SK-N-SH (cell line): Measurements from ENCODE around the gene MYD88. TPM values are rescaled to one million over a fixed set of nuclear protein-coding genes. Genes with fewer than 3 reads are reported as not detected.
A peak's percentile ranks its signal among the peaks of the same experiment; 100 is the strongest.
"Not testable (repeated sequence)": the region's sequence is repeated elsewhere in the genome, so short reads cannot be mapped to it uniquely, and the experiment has no call there.

Experiments used
- CTCF ChIA-PET: fragments of 300-600, 350-600 bp; formaldehyde crosslinking; extraction: SDS; loops from one replicate; lab custom pipeline; 2021; lab: Yijun Ruan, JAX
- POLR2A ChIA-PET: fragments of 350-600 bp; sonication (Branson Sonifier 250); formaldehyde crosslinking; extraction: SDS; loops from one replicate; lab custom pipeline; 2020; ENCODE audit warnings: antibody characterized with exemption, inconsistent platforms; lab: Yijun Ruan, JAX
- DNase-seq: peaks from one replicate; pipeline ENCODE4 v3.0.0; 2012
- H2AFZ ChIP-seq: fragments of 200-600 bp; sonication (generic); 2 replicates; pipeline ENCODE4 v1.8.1; 2016; ENCODE audit warnings: antibody characterized with exemption, mild to moderate bottlenecking, low read depth
- H3F3A ChIP-seq: fragments of 200-600 bp; sonication (generic); replicated peaks from 2 replicates; pipeline ENCODE3; 2016; ENCODE audit warnings: antibody characterized with exemption, mild to moderate bottlenecking; ENCODE audit not compliant: insufficient read depth
- H3K27ac ChIP-seq, 2 experiments: fragments of 200-500 bp in 1 of 2; fragments of 200-600 bp in 1 of 2; sonication (Bioruptor generic) in 1 of 2; sonication (generic), shearing (Covaris generic) in 1 of 2; 2 replicates each; pipeline versions ENCODE4 v1.5.1 to v1.6.1; 2014 to 2016; ENCODE audit warnings: low read depth in 2 of 2, inconsistent platforms in 1 of 2, low read length in 1 of 2, mild to moderate bottlenecking in 1 of 2, mixed read lengths in 1 of 2
- H3K27me3 ChIP-seq: fragments of 200-600 bp; sonication (generic), shearing (Covaris generic); 2 replicates; pipeline ENCODE4 v1.6.1; 2016; ENCODE audit warnings: mixed run types; ENCODE audit not compliant: insufficient read depth
- H3K36me3 ChIP-seq, 2 experiments: fragments of 200-500 bp in 1 of 2; fragments of 200-600 bp in 1 of 2; sonication (Bioruptor generic) in 1 of 2; sonication (generic) in 1 of 2; replicated peaks in 1 of 2; 2 replicates each; pipeline versions ENCODE3 to v1.5.1; 2014 to 2016; ENCODE audit warnings: low read length in 1 of 2, mild to moderate bottlenecking in 1 of 2; ENCODE audit not compliant: insufficient read depth in 2 of 2, control insufficient read depth in 1 of 2
- H3K4me1 ChIP-seq, 2 experiments: fragments of 200-500 bp in 1 of 2; fragments of 200-600 bp in 1 of 2; sonication (Bioruptor generic) in 1 of 2; sonication (generic), shearing (Covaris generic) in 1 of 2; 2 replicates each; pipeline versions ENCODE4 v1.5.1 to v1.6.1; 2014 to 2016; ENCODE audit warnings: low read depth in 1 of 2, low read length in 1 of 2, mixed run types in 1 of 2; ENCODE audit not compliant: insufficient read depth in 2 of 2, control insufficient read depth in 1 of 2
- H3K4me2 ChIP-seq: fragments of 200-600 bp; sonication (generic), shearing (Covaris generic); 2 replicates; pipeline ENCODE4 v1.6.1; 2017; ENCODE audit warnings: mixed run types
- H3K4me3 ChIP-seq, 2 experiments: fragments of 200-500 bp in 1 of 2; fragments of 200-600 bp in 1 of 2; sonication (Bioruptor generic) in 1 of 2; sonication (generic), shearing (Covaris generic) in 1 of 2; 2 replicates each; pipeline versions ENCODE4 v1.5.1 to v1.8.1; 2014 to 2016; ENCODE audit warnings: low read depth in 2 of 2, inconsistent platforms in 1 of 2, low read length in 1 of 2, mild to moderate bottlenecking in 1 of 2, mixed read lengths in 1 of 2, moderate library complexity in 1 of 2
- H3K79me2 ChIP-seq: fragments of 200-600 bp; sonication (generic); 2 replicates; pipeline ENCODE4 v1.8.1; 2017; ENCODE audit warnings: mild to moderate bottlenecking; ENCODE audit not compliant: insufficient read depth
- H3K9ac ChIP-seq: fragments of 200-600 bp; sonication (generic); 2 replicates; pipeline ENCODE4 v1.6.1; 2017; ENCODE audit warnings: mixed run types
- H3K9me2 ChIP-seq: fragments of 200-600 bp; sonication (generic); 2 replicates; pipeline ENCODE4 v1.6.1; 2017; ENCODE audit warnings: mixed run types
- H3K9me3 ChIP-seq: fragments of 200-600 bp; sonication (generic); 2 replicates; pipeline ENCODE4 v1.6.1; 2017; ENCODE audit warnings: mixed run types, mild to moderate bottlenecking, moderate library complexity
- H4K20me1 ChIP-seq: fragments of 200-600 bp; sonication (generic); 2 replicates; pipeline ENCODE4 v1.6.1; 2017; ENCODE audit warnings: mild to moderate bottlenecking, mixed run types; ENCODE audit not compliant: insufficient read depth
- EZH2phosphoT487 ChIP-seq: fragments of 200-600 bp; sonication (generic); IDR thresholded peaks from 2 replicates; pipeline ENCODE4 v1.6.1; 2017; ENCODE audit warnings: low read depth, mixed run types, mild to moderate bottlenecking, antibody characterized with exemption, moderate library complexity, borderline replicate concordance
- FOSL2 ChIP-seq: IDR thresholded peaks from 2 replicates; pipeline ENCODE4 v1.4.0; 2012; ENCODE audit warnings: low read depth, mild to moderate bottlenecking, moderate library complexity, borderline replicate concordance
- JUND ChIP-seq: IDR thresholded peaks from 2 replicates; pipeline ENCODE4 v1.4.0; 2012
- MAX ChIP-seq: IDR thresholded peaks from 2 replicates; pipeline ENCODE4 v1.4.0; 2012; ENCODE audit warnings: low read depth
- MXI1 ChIP-seq: IDR thresholded peaks from 2 replicates; pipeline ENCODE4 v1.6.1; 2012; ENCODE audit warnings: mild to moderate bottlenecking, low read depth, low read length, improper control_type of control experiment
- NFIC ChIP-seq: IDR thresholded peaks from 2 replicates; pipeline ENCODE4 v1.4.0; 2012; ENCODE audit warnings: borderline replicate concordance
- NRF1 ChIP-seq: IDR thresholded peaks from 2 replicates; pipeline ENCODE4 v1.6.1; 2012; ENCODE audit warnings: low read depth, mild to moderate bottlenecking, low read length
- PBX3 ChIP-seq: IDR thresholded peaks from 2 replicates; pipeline ENCODE4; 2012
- POLR2AphosphoS5 ChIP-seq: IDR thresholded peaks from 2 replicates; pipeline ENCODE4 v1.6.1; 2012; ENCODE audit warnings: low read depth, low read length
- SIN3A ChIP-seq: IDR thresholded peaks from 2 replicates; pipeline ENCODE4 v1.6.1; 2012; ENCODE audit warnings: low read depth, mild to moderate bottlenecking, low read length, moderate library complexity, borderline replicate concordance
- TCF12 ChIP-seq: IDR thresholded peaks from 2 replicates; pipeline ENCODE4 v1.4.0; 2012
- WGBS: methylation state at CpG from one replicate; pipeline ENCODE4 v1.1.6; 2017; ENCODE audit warnings: low lambda C conversion rate; 5-methylcytosine and 5-hydroxymethylcytosine counted together
- polyA plus RNA-seq, 3 experiments: library from polyadenylated mRNA; depleted of rRNA; stranded (reverse); fragments of >200 nt; gene quantifications; 2 replicates each; pipeline ENCODE4 v1.2.3, GENCODE V29; 2012
- TF ChIP-seq, protein P1 (sequence below): IDR thresholded peaks from 2 replicates; pipeline ENCODE4 v1.6.1; 2012; ENCODE audit warnings: mild to moderate bottlenecking, low read depth, low read length, moderate library complexity

Gene MYD88
- polyA plus RNA-seq, 1 of the 3 experiments (the other 2 are of a cell fraction), result 24.0 TPM

DNA sequence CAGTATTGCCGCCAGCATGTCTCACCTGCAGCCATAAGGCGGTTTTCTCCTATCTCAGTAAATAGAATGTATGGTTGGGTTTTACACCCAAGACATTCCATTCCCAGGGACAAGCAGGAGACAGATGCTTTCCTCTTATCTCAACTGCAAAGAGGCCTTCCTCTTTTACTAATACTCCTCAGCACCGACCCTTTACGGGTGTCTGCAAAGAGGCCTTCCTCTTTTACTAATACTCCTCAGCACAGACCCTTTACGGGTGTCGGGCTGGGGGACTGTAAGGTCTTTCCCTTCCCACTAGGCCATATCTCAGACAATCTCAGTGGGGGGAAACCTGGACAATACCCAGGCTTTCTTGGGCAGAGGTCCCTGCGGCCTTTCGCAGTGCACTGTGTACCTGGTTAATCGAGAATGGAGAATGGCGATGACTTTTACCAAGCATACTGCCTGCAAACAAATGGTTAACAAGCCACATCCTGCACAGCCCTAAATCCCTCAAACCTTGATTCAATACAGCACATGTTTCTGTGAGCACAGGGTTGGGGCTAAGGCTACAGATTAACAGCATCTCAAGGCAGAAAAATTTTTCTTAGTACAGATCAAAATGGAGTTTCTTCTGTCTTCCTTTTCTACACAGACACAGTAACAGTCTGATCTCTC is 2.7 kb upstream of the MYD88 start:
- H3K27me3 ChIP-seq, H2AFZ ChIP-seq, H3F3A ChIP-seq, H3K27ac ChIP-seq, H3K9me3 ChIP-seq, H3K9me2 ChIP-seq, DNase-seq: not testable (repeated sequence)
- Histone ChIP-seq H3K4me2 (peak overlapping the region; percentile 87), H3K9ac (peak overlapping the region; percentile 74), H4K20me1 (0 out of 2 replicates have a peak, but pooled peaks cover 13% of the 10 kb centered on the region), H3K36me3 (peaks cover 14 to 43% of the 10 kb centered on the region in 2 experiments), H3K4me1 (peaks cover 16 to 31% of the 10 kb centered on the region in 2 experiments; a peak in 2 of 4 replicates), H3K4me3 (peak overlapping the region; percentile 89 to 94), H3K79me2 (peaks cover 43% of the 10 kb centered on the region)
- ChIA-PET POLR2A (interaction anchor here (1.1 to 2.7 kb wide), 3 partner anchors 14 to 139 kb away, joined by 3 to 25 read pairs (median 3); partner anchors contain the start of gene OXSR1), CTCF (interaction anchor here (1.1 to 2.5 kb wide), 4 partner anchors 17 to 208 kb away, joined by 4 to 9 read pairs (median 4); partner anchors contain the start of gene OXSR1)
- 94% methylated on average over 10 of the region's 10 CpGs for WGBS

GRCh38 chr3:38136393-38136776 is 2.1 kb upstream of the MYD88 start:
- Histone ChIP-seq H3K27me3 (no peaks in the 10 kb centered on the region), H3K4me1 (peaks cover 16 to 31% of the 10 kb centered on the region in 2 experiments; a peak in 2 of 4 replicates), H3K36me3 (peaks cover 11 to 43% of the 10 kb centered on the region in 2 experiments), H3K4me2 (peak overlapping the region; percentile 87), H3K9me3 (no peaks in the 10 kb centered on the region), H3K4me3 (peak overlapping the region; percentile 89 to 94), H3K27ac (peak overlapping the region in 1 of 2 experiments; percentile 67; a peak in 1 of 4 replicates), H3K9ac (peak overlapping the region; percentile 74), H3K9me2 (no peaks in the 10 kb centered on the region), H3K79me2 (peaks cover 43% of the 10 kb centered on the region), H4K20me1 (0 out of 2 replicates have a peak, but pooled peaks cover 13% of the 10 kb centered on the region), H2AFZ (peak overlapping the region; percentile 74; the same call in 1 of the 2 replicates), H3F3A (peaks cover 2% of the 10 kb centered on the region)
- 1% methylated on average over 16 of the region's 20 CpGs for WGBS
- TF ChIP-seq JUND, result no peak
- no peak for TF ChIP-seq EZH2phosphoT487
- no peak for TF ChIP-seq SIN3A
- no peak for TF ChIP-seq TCF12
- ChIA-PET CTCF (interaction anchor here (0.6 to 2.5 kb wide), 5 partner anchors 11 to 207 kb away, joined by 3 to 9 read pairs (median 4); partner anchors contain the start of gene OXSR1), POLR2A (interaction anchor here (0.7 to 2.7 kb wide), 5 partner anchors 15 to 140 kb away, joined by 3 to 25 read pairs (median 4); partner anchors contain the start of genes OXSR1 and PLCD1)
- DNase-seq, result peak; percentile 59

DNA sequence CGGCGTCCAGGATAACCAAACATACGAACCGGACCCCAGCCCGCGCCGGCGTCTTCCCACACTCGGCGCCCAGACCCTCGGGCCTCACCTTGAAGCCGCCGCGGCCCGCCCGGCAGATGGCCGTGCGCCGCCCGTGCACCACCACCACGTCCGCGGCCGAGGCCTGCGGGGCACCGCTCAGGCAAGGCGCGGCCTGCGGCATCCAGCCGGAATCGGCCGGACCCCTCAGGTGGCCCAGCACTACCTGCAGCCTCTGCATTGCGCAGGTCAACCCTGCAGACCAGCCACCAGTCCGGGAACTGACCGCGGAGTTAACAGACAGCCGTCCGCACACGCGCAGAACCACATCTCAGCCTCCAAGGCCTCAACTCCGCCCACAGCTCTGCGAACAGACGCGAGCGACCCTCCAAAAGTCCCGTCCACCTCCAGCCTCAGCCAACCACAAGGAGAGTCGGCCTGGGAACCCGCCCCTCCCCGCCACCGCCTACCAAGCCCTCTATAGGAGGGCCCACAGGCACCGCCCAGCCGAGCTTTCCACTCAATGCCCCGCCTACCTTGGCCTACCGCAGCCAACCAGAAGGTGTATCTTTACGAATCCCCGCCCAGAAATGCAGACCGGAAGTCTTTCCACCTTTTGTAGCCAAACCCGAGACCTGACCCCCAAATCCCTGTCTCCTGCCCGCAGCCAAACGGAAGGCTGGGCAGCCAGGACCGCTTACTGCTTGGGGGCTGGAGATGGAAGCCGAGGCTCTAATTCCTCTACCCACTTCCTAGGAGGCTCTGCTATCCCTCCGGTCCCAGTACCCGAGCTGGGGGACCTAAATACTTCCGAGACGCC is 1.5 kb upstream of the MYD88 start, which contains the start of gene ACAA1:
Gene ACAA1 (minus strand): TSS at position 351 of the 838 bp plus-strand sequence. CDS start 92 bp downstream, at position 259.
- Histone ChIP-seq H3K36me3 (peaks cover 10 to 43% of the 10 kb centered on the region in 2 experiments), H3F3A (peaks cover 2% of the 10 kb centered on the region), H3K79me2 (peaks cover 43% of the 10 kb centered on the region), H3K4me1 (peaks cover 16 to 31% of the 10 kb centered on the region in 2 experiments; a peak in 2 of 4 replicates), H3K27me3 (no peaks in the 10 kb centered on the region), H2AFZ (peak within 1 kb of the TSS; percentile 99), H3K9me2 (no peaks in the 10 kb centered on the region), H3K9me3 (no peaks in the 10 kb centered on the region), H3K4me3 (peak within 1 kb of the TSS; percentile 89 to 94), H4K20me1 (0 out of 2 replicates have a peak, but pooled peaks cover 13% of the 10 kb centered on the region), H3K9ac (peak within 1 kb of the TSS; percentile 89), H3K27ac (peak within 1 kb of the TSS; percentile 89 to 91), H3K4me2 (peak within 1 kb of the TSS; percentile 99)
- peak; percentile 98 for DNase-seq
- CTCF ChIA-PET, result interaction anchor here (0.6 to 2.5 kb wide), 9 partner anchors 11 to 359 kb away, joined by 3 to 9 read pairs (median 4); partner anchors contain the start of genes EXOG and OXSR1
- POLR2A ChIA-PET, result interaction anchor here (0.5 to 2.7 kb wide), 11 partner anchors 16 to 210 kb away, joined by 3 to 25 read pairs (median 3); partner anchors contain the start of genes OXSR1, PLCD1 and XYLB
- under 1% methylated on average over 18 of the region's 66 CpGs for WGBS
- TF ChIP-seq MAX (no peak), PBX3 (peak; percentile 91), POLR2AphosphoS5 (peak; percentile 97), NFIC (0 out of 2 replicates have a peak, but pooled peaks have one; percentile 17), NRF1 (peak; percentile 62), FOSL2 (no peak), MXI1 (peak; percentile 37)
- TF ChIP-seq, protein P1, sequence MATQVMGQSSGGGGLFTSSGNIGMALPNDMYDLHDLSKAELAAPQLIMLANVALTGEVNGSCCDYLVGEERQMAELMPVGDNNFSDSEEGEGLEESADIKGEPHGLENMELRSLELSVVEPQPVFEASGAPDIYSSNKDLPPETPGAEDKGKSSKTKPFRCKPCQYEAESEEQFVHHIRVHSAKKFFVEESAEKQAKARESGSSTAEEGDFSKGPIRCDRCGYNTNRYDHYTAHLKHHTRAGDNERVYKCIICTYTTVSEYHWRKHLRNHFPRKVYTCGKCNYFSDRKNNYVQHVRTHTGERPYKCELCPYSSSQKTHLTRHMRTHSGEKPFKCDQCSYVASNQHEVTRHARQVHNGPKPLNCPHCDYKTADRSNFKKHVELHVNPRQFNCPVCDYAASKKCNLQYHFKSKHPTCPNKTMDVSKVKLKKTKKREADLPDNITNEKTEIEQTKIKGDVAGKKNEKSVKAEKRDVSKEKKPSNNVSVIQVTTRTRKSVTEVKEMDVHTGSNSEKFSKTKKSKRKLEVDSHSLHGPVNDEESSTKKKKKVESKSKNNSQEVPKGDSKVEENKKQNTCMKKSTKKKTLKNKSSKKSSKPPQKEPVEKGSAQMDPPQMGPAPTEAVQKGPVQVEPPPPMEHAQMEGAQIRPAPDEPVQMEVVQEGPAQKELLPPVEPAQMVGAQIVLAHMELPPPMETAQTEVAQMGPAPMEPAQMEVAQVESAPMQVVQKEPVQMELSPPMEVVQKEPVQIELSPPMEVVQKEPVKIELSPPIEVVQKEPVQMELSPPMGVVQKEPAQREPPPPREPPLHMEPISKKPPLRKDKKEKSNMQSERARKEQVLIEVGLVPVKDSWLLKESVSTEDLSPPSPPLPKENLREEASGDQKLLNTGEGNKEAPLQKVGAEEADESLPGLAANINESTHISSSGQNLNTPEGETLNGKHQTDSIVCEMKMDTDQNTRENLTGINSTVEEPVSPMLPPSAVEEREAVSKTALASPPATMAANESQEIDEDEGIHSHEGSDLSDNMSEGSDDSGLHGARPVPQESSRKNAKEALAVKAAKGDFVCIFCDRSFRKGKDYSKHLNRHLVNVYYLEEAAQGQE, result 0 out of 2 replicates have a peak, but pooled peaks have one; percentile 9
